Breast epithelium (tissue), 4 donors: ENCODE data around the gene HPCAL1. TPM values are rescaled to one million over a fixed set of nuclear protein-coding genes. Genes with fewer than 3 reads are reported as not detected.

Source experiments
- DNase-seq, 2 donors: peaks; one replicate each; pipeline ENCODE4 v3.0.0-alpha.2; 2019; ENCODE audit warnings: low spot score in 2 of 2
- H3K27ac ChIP-seq, 2 donors: fragments of 200-600 bp; sonication (generic) in 1 of 2; one replicate each; pipeline ENCODE4 v1.5.1; 2016 to 2019; ENCODE audit warnings: mild to moderate bottlenecking in 1 of 2
- H3K27me3 ChIP-seq, 2 donors: fragments of 200-600 bp; sonication (generic) in 1 of 2; one replicate each; pipeline versions ENCODE4 v1.5.1 to v1.6.0; 2017 to 2019; ENCODE audit warnings: control low read depth in 1 of 2, mild to moderate bottlenecking in 1 of 2
- H3K36me3 ChIP-seq: fragments of 200-600 bp; one replicate; pipeline ENCODE4 v1.5.1; 2019
- H3K4me1 ChIP-seq, 2 donors: fragments of 200-600 bp; sonication (generic); one replicate each; pipeline ENCODE4 v1.5.1; 2016 to 2019; ENCODE audit warnings: control low read depth in 1 of 2
- H3K4me3 ChIP-seq, 3 donors: fragments of 200-600 bp; sonication (generic); 1 replicate in 2 of 3; 2 replicates in 1 of 3; pipeline ENCODE4 v1.5.1; 2016 to 2019; ENCODE audit warnings: mild to moderate bottlenecking in 3 of 3, moderate library complexity in 2 of 3
- H3K9me3 ChIP-seq, 2 donors: fragments of 200-600 bp; sonication (generic) in 1 of 2; one replicate each; pipeline ENCODE4 v1.5.1; 2016 to 2019; ENCODE audit warnings: control low read depth in 1 of 2
- POLR2A ChIP-seq: fragments of 450-650 bp; IDR thresholded peaks from one replicate; pipeline ENCODE4 v1.6.1; 2016; ENCODE audit warnings: antibody characterized with exemption, mild to moderate bottlenecking, moderate library complexity
- POLR2AphosphoS5 ChIP-seq, 3 donors: sonication (generic); formaldehyde crosslinking; IDR thresholded peaks; one replicate each; pipeline ENCODE4 v1.6.1; 2017; ENCODE audit warnings: antibody characterized with exemption in 3 of 3
- intact Hi-C: fragments of 100-400 bp; cut with DNase I; formaldehyde crosslinking; loops from one replicate; pipeline ENCODE4 v1.15.1; 2023; ENCODE audit warnings: low total_unique reads
- total RNA-seq, 3 donors: library from RNA; depleted of rRNA; stranded (reverse); fragments of >200 nt; gene quantifications; one replicate each; pipeline ENCODE4 v1.1.0, GENCODE V29; 2016
- TF ChIP-seq, protein P1 (sequence below), 3 donors: fragments of 450-650 bp; IDR thresholded peaks; one replicate each; pipeline ENCODE4 v1.5.1; 2016 to 2017; ENCODE audit warnings: antibody characterized with exemption in 3 of 3, mild to moderate bottlenecking in 3 of 3, moderate library complexity in 3 of 3

The HPCAL1 gene
- total RNA-seq, 3 donors from 2014 or later: 38.6 to 41.9 (median 41.6) TPM

GRCh38 chr2:10365412-10365811, 62.7 kb downstream of the HPCAL1 start:
- Histone ChIP-seq H3K4me1 (no peaks in the 10 kb centered on the region), H3K27me3 (no peaks in the 10 kb centered on the region), H3K27ac (no peak overlapping the region), H3K36me3 (no peaks in the 10 kb centered on the region), H3K4me3 (no peak overlapping the region), H3K9me3 (no peaks in the 10 kb centered on the region)
- no peak for DNase-seq
- TF ChIP-seq POLR2A (no peak), POLR2AphosphoS5 (IDR thresholded peaks at IDR 0.05) (no peak)
- TF ChIP-seq, protein P1, sequence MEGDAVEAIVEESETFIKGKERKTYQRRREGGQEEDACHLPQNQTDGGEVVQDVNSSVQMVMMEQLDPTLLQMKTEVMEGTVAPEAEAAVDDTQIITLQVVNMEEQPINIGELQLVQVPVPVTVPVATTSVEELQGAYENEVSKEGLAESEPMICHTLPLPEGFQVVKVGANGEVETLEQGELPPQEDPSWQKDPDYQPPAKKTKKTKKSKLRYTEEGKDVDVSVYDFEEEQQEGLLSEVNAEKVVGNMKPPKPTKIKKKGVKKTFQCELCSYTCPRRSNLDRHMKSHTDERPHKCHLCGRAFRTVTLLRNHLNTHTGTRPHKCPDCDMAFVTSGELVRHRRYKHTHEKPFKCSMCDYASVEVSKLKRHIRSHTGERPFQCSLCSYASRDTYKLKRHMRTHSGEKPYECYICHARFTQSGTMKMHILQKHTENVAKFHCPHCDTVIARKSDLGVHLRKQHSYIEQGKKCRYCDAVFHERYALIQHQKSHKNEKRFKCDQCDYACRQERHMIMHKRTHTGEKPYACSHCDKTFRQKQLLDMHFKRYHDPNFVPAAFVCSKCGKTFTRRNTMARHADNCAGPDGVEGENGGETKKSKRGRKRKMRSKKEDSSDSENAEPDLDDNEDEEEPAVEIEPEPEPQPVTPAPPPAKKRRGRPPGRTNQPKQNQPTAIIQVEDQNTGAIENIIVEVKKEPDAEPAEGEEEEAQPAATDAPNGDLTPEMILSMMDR (IDR thresholded peaks at IDR 0.05): no peak
- intact Hi-C loops: no loop called here

DNA sequence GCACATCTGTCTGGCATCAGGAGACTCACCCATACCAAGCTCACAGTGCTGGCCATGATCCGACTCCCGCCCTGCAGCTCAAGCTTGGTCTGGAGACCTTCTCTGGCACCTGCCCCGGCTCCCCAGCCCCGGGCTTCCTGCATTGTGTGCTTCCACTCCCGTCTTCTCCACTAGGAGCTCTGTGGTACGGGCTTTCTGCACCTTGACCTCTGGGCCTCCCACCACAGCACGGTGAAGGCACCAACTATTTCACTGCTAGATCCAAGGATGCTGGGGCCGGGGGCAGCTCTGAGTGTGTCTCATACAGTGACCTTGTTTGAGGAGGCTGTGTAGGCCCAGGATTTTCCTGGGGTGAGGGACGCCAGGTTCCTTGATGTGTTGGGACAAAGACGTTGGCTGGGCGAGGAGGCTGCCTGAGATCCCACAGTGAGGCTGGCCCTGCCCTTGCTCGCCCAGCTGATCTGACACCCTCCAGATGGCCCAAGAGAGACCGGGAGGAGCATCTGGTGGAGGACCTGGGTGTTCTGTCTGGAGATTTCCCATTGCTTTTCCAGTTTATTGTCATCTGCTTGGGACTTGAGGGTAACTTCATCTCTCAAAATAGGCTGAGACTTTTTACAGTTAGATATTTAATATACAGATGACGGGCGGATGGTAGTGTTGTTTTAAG, 64.0 kb downstream of the HPCAL1 start:
- intact Hi-C loops: no loop called here
- no peaks in the 10 kb centered on the region for H3K4me1 ChIP-seq
- no peaks in the 10 kb centered on the region for H3K27me3 ChIP-seq
- no peak overlapping the region for H3K4me3 ChIP-seq
- no peak for TF ChIP-seq POLR2A
- TF ChIP-seq, protein P1 (IDR thresholded peaks at IDR 0.05): no peak
- TF ChIP-seq POLR2AphosphoS5 (IDR thresholded peaks at IDR 0.05): no peak
- H3K9me3 ChIP-seq: no peaks in the 10 kb centered on the region
- no peak overlapping the region for H3K27ac ChIP-seq
- no peak for DNase-seq
- no peaks in the 10 kb centered on the region for H3K36me3 ChIP-seq

- intact Hi-C loops: no loop called here
- no peak for DNase-seq
- H3K27ac ChIP-seq: no peak overlapping the region
- H3K9me3 ChIP-seq: no peaks in the 10 kb centered on the region
- no peaks in the 10 kb centered on the region for H3K36me3 ChIP-seq
- TF ChIP-seq POLR2AphosphoS5 (IDR thresholded peaks at IDR 0.05): no peak
- no peaks in the 10 kb centered on the region for H3K4me1 ChIP-seq
- H3K27me3 ChIP-seq: no peaks in the 10 kb centered on the region
- no peak overlapping the region for H3K4me3 ChIP-seq
Measured at GRCh38 chr2:10367472-10368439, 65.1 kb downstream of the HPCAL1 start.

- TF ChIP-seq, protein P1 (IDR thresholded peaks at IDR 0.05): no peak
- TF ChIP-seq POLR2AphosphoS5 (IDR thresholded peaks at IDR 0.05) (no peak), POLR2A (no peak)
- Histone ChIP-seq H3K27me3 (no peaks in the 10 kb centered on the region), H3K36me3 (no peaks in the 10 kb centered on the region), H3K27ac (no peak overlapping the region), H3K4me3 (no peak overlapping the region), H3K9me3 (no peaks in the 10 kb centered on the region), H3K4me1 (no peaks in the 10 kb centered on the region)
- intact Hi-C loops: no loop called here
- DNase-seq: no peak
Measured at GRCh38 chr2:10368491-10369231, 66.0 kb downstream of the HPCAL1 start.
